Testis (tissue), 3 donors: ENCODE data around the gene GLRX5. TPM values are rescaled to one million over a fixed set of nuclear protein-coding genes. Genes with fewer than 3 reads are reported as not detected.

ENCODE experiments used
- DNase-seq: peaks from one replicate; pipeline ENCODE4 v3.0.0-alpha.2; 2019
- H3K27ac ChIP-seq, 2 donors: fragments of 200-600 bp; sonication (generic); one replicate each; pipeline ENCODE4 v1.5.1; 2019
- H3K27me3 ChIP-seq: fragments of 200-600 bp; sonication (generic); one replicate; pipeline ENCODE4 v1.5.1; 2019
- H3K36me3 ChIP-seq: fragments of 200-600 bp; sonication (generic); one replicate; pipeline ENCODE4 v1.5.1; 2017; ENCODE audit warnings: low read depth; ENCODE audit errors: missing control alignments
- H3K4me1 ChIP-seq: fragments of 200-600 bp; sonication (generic); one replicate; pipeline ENCODE4 v1.5.1; 2019
- H3K4me3 ChIP-seq, 2 donors: fragments of 200-600 bp; sonication (generic); one replicate each; pipeline ENCODE4 v1.5.1; 2017 to 2019
- H3K9me3 ChIP-seq: fragments of 200-600 bp; sonication (generic); one replicate; pipeline ENCODE4 v1.5.1; 2017
- CTCF ChIP-seq, 3 experiments: fragments of 450-650 bp in 2 of 3; fragments of 200-600 bp in 1 of 3; sonication (generic) in 1 of 3; IDR thresholded peaks; one replicate each; pipeline ENCODE4 v1.5.1; 2016 to 2019; ENCODE audit warnings: antibody characterized with exemption in 3 of 3, mild to moderate bottlenecking in 2 of 3, moderate library complexity in 1 of 3
- POLR2A ChIP-seq: fragments of 450-650 bp; IDR thresholded peaks from one replicate; pipeline ENCODE4 v1.6.1; 2017; ENCODE audit warnings: antibody characterized with exemption, mild to moderate bottlenecking, moderate library complexity
- WGBS, 2 donors: methylation state at CpG; one replicate each; pipeline ENCODE4 v1.1.5; 2018; 5-methylcytosine and 5-hydroxymethylcytosine counted together
- intact Hi-C: fragments of 100-400 bp; cut with DNase I; formaldehyde crosslinking; loops from one replicate; pipeline ENCODE4 v1.15.1; 2023; ENCODE audit warnings: low total_unique reads
- polyA plus RNA-seq: library from polyadenylated mRNA; stranded (reverse); fragments of 350-450 nt; fragmentation: Illumina TruSeq; extraction: RNeasy Lipid Tissue Mini Kit (QIAGEN cat#74804); gene quantifications from one replicate; pipeline ENCODE4 v1.2.3, GENCODE V29; 2014; ENCODE audit warnings: low read depth, low replicate concordance; ENCODE audit not compliant: insufficient read depth
- total RNA-seq, 2 donors: library from RNA; depleted of rRNA; stranded (reverse); fragments of >200 nt; gene quantifications; one replicate each; pipeline ENCODE4 v1.2.3, GENCODE V29; 2016

The GLRX5 gene
- total and polyA plus RNA-seq, 3 donors from 2014 or later = 83.9 to 101 (median 95.0) TPM

- H3K9me3 ChIP-seq = no peaks in the 10 kb centered on the region
- TF ChIP-seq POLR2A (no peak), CTCF (IDR thresholded peaks at IDR 0.05) (no peak)
- no peak overlapping the region for H3K4me3 ChIP-seq
- peaks cover 43% of the 10 kb centered on the region for H3K4me1 ChIP-seq
- 76 to 81% methylated on average over 12 of the region's 12 CpGs for whole genome bisulfite sequencing, 2 donors
- no peak for DNase-seq
- intact Hi-C loops = no loop called here
- H3K27ac ChIP-seq = no peak overlapping the region
- H3K27me3 ChIP-seq = no peaks in the 10 kb centered on the region
- H3K36me3 ChIP-seq = no peaks in the 10 kb centered on the region
Observed at GRCh38 chr14:95523051-95523814, 11.6 kb upstream of the GLRX5 start.

- H3K27ac ChIP-seq = no peak overlapping the region
Observed at GRCh38 chr14:95523815-95524448, 10.9 kb upstream of the GLRX5 start.

GRCh38 chr14:95524706-95525512 lies 9.9 kb upstream of the GLRX5 start:
- no peak for DNase-seq
- intact Hi-C loops = loop anchor here (5.0 kb wide), 1 partner anchor 83 kb away; no protein-coding TSS in a partner anchor
- H3K27ac ChIP-seq = no peak overlapping the region

More at GRCh38 chr14:95523815-95524448, 10.9 kb upstream of the GLRX5 start:
- Histone ChIP-seq H3K4me3 (no peak overlapping the region), H3K9me3 (no peaks in the 10 kb centered on the region), H3K4me1 (peaks cover 36% of the 10 kb centered on the region), H3K36me3 (no peaks in the 10 kb centered on the region), H3K27me3 (no peaks in the 10 kb centered on the region)
- WGBS, 2 donors = 70 to 77% methylated on average over 8 to 11 of the region's 11 CpGs
- DNase-seq = no peak
- TF ChIP-seq CTCF (IDR thresholded peaks at IDR 0.05) = no peak
- TF ChIP-seq POLR2A = no peak
- intact Hi-C loops = no loop called here

GRCh38 chr14:95525999-95526398 lies 8.9 kb upstream of the GLRX5 start:
- intact Hi-C loops = loop anchor here (5.0 kb wide), 1 partner anchor 84 kb away; no protein-coding TSS in a partner anchor
- H3K36me3 ChIP-seq = no peaks in the 10 kb centered on the region
- no peaks in the 10 kb centered on the region for H3K27me3 ChIP-seq
- peaks cover 34% of the 10 kb centered on the region for H3K4me1 ChIP-seq
- WGBS, 2 donors = 78 to 79% methylated on average over 5 of the region's 5 CpGs
- TF ChIP-seq CTCF (IDR thresholded peaks at IDR 0.05) (no peak), POLR2A (no peak)
- no peak overlapping the region for H3K4me3 ChIP-seq
- no peak overlapping the region for H3K27ac ChIP-seq
- DNase-seq = no peak
- no peaks in the 10 kb centered on the region for H3K9me3 ChIP-seq

More at GRCh38 chr14:95524706-95525512, 9.9 kb upstream of the GLRX5 start:
- TF ChIP-seq CTCF (IDR thresholded peaks at IDR 0.05) (no peak), POLR2A (no peak)
- H3K36me3 ChIP-seq = no peaks in the 10 kb centered on the region
- no peak overlapping the region for H3K4me3 ChIP-seq
- WGBS, 2 donors = 87 to 88% methylated on average over 6 of the region's 6 CpGs
- no peaks in the 10 kb centered on the region for H3K9me3 ChIP-seq
- no peaks in the 10 kb centered on the region for H3K27me3 ChIP-seq
- H3K4me1 ChIP-seq = peaks cover 32% of the 10 kb centered on the region
